A549 (cell line): Measurements from ENCODE around the gene EFNA5. TPM values are rescaled to one million over a fixed set of nuclear protein-coding genes. Genes with fewer than 3 reads are reported as not detected.

Source experiments
- ATAC-seq, 2 experiments: fragments of 200-7000 bp in 1 of 2; fragments of >200 bp in 1 of 2; cut with Nextera tagmentation in 1 of 2; cut with Tn5 transposase in 1 of 2; 3 replicates each; pipeline versions ENCODE4 v1.8.0 to v1.9.1; 2018 to 2020; ENCODE audit warnings: mild to moderate bottlenecking in 1 of 2, moderate library complexity in 1 of 2
- CTCF ChIA-PET: fragments of 300-600 bp; sonication (Branson Sonifier 250); formaldehyde crosslinking; extraction: SDS; loops from one replicate; lab custom pipeline; 2021; ENCODE audit warnings: antibody characterized with exemption, inconsistent platforms; lab: Yijun Ruan, JAX
- POLR2A ChIA-PET: fragments of 350-600 bp; formaldehyde crosslinking; extraction: SDS; loops from one replicate; lab custom pipeline; 2021; ENCODE audit warnings: antibody characterized with exemption, inconsistent platforms; lab: Yijun Ruan, JAX
- DNase-seq, 2 experiments: peaks; one replicate each; pipeline versions ENCODE4 v3.0.0 to v3.0.0-alpha.2; 2011 to 2016; ENCODE audit warnings: low read depth in 1 of 2, low spot score in 1 of 2
- FAIRE-seq: peaks from 2 replicates; lab custom pipeline; 2011; peaks lifted over from hg19 to GRCh38; lab: Jason Lieb, UNC
- H3K27ac ChIP-seq, 2 experiments: fragments of >200 bp; sonication (Bioruptor Twin); formaldehyde crosslinking; 3 replicates each; pipeline ENCODE4 v1.5.1; 2016 to 2017
- H3K4me1 ChIP-seq: fragments of >200 bp; sonication (Bioruptor Twin); formaldehyde crosslinking; 3 replicates; pipeline ENCODE4 v1.6.1; 2016
- H3K4me2 ChIP-seq: fragments of >200 bp; sonication (Bioruptor Twin); formaldehyde crosslinking; 3 replicates; pipeline ENCODE4 v1.6.1; 2016
- H3K4me3 ChIP-seq: fragments of >200 bp; sonication (Bioruptor Twin); formaldehyde crosslinking; 3 replicates; pipeline ENCODE4 v1.5.1; 2016
- H3K9me3 ChIP-seq: fragments of >200 bp; sonication (Bioruptor Twin); formaldehyde crosslinking; 3 replicates; pipeline ENCODE4 v1.6.1; 2016
- ATOH8 ChIP-seq: fragments of 250-450 bp; sonication (Bioruptor Pico); IDR thresholded peaks from 2 replicates; pipeline ENCODE4 v1.5.0; 2020; ENCODE audit warnings: low read depth, mild to moderate bottlenecking, moderate library complexity
- BHLHE40 ChIP-seq: IDR thresholded peaks from 2 replicates; pipeline ENCODE4 v1.6.1; 2012; ENCODE audit warnings: low read depth, low read length, inconsistent platforms
- CBX2 ChIP-seq: fragments of 200-600 bp; sonication (generic); IDR thresholded peaks from 2 replicates; pipeline ENCODE4 v1.6.1; 2016; ENCODE audit warnings: low read depth, mild to moderate bottlenecking, borderline replicate concordance
- CEBPB ChIP-seq, 2 experiments: fragments of >200 bp in 1 of 2; sonication (Bioruptor Twin) in 1 of 2; formaldehyde crosslinking in 1 of 2; IDR thresholded peaks; 2 replicates each; pipeline ENCODE4 v1.6.1; 2012 to 2016
- CHD2 ChIP-seq: fragments of 150-350 bp; IDR thresholded peaks from 2 replicates; pipeline ENCODE4 v1.6.1; 2014; ENCODE audit warnings: low read length; ENCODE audit not compliant: partially characterized antibody
- CHD4 ChIP-seq: fragments of 200-600 bp; sonication (generic); IDR thresholded peaks from 2 replicates; pipeline ENCODE4 v1.6.1; 2016; ENCODE audit warnings: antibody characterized with exemption, mild to moderate bottlenecking, borderline replicate concordance
- EHF ChIP-seq: fragments of 250-450 bp; sonication (Bioruptor Pico); IDR thresholded peaks from 2 replicates; pipeline ENCODE4 v1.5.0; 2020; ENCODE audit warnings: mild to moderate bottlenecking
- EP300 ChIP-seq, 2 experiments: fragments of >200 bp; sonication (Bioruptor Twin); formaldehyde crosslinking; IDR thresholded peaks; 2 replicates in 1 of 2; 3 replicates in 1 of 2; pipeline ENCODE4 v1.6.1; 2016 to 2017
- FOSL2 ChIP-seq, 2 experiments: fragments of 450-650 bp in 1 of 2; fragments of >200 bp in 1 of 2; sonication (Bioruptor Twin) in 1 of 2; formaldehyde crosslinking; IDR thresholded peaks; 2 replicates each; pipeline versions ENCODE4 v1.5.0 to v1.6.1; 2016 to 2020; ENCODE audit warnings: mild to moderate bottlenecking in 1 of 2, moderate library complexity in 1 of 2
- GATA3 ChIP-seq: IDR thresholded peaks from 2 replicates; pipeline ENCODE4 v1.6.1; 2012; ENCODE audit warnings: borderline replicate concordance
- HEYL ChIP-seq: fragments of 250-450 bp; sonication (Bioruptor Pico); IDR thresholded peaks from 2 replicates; pipeline ENCODE4 v1.8.0; 2021; ENCODE audit warnings: mild to moderate bottlenecking, moderate library complexity
- HOXA7 ChIP-seq: fragments of 250-450 bp; sonication (Bioruptor Pico); IDR thresholded peaks from 2 replicates; pipeline ENCODE4 v1.5.0; 2020; ENCODE audit warnings: mild to moderate bottlenecking, moderate library complexity
- KDM1A ChIP-seq: fragments of 200-600 bp; sonication (generic); IDR thresholded peaks from 2 replicates; pipeline ENCODE4 v1.6.1; 2016; ENCODE audit warnings: low read depth, mild to moderate bottlenecking
- MAFK ChIP-seq: fragments of 450-650 bp; IDR thresholded peaks from 2 replicates; pipeline ENCODE4 v1.6.1; 2014; ENCODE audit not compliant: partially characterized antibody
- MAZ ChIP-seq: fragments of 150-350 bp; IDR thresholded peaks from 2 replicates; pipeline ENCODE4 v1.6.1; 2014; ENCODE audit warnings: antibody characterized with exemption, low read depth, low read length, borderline replicate concordance
- NR3C1 ChIP-seq: fragments of >200 bp; sonication (Bioruptor Twin); formaldehyde crosslinking; IDR thresholded peaks from 3 replicates; pipeline ENCODE4 v1.6.1; 2017
- PHF8 ChIP-seq: fragments of 200-600 bp; sonication (generic); IDR thresholded peaks from 2 replicates; pipeline ENCODE4 v1.6.1; 2016; ENCODE audit warnings: low read depth, mild to moderate bottlenecking, antibody characterized with exemption, moderate library complexity, borderline replicate concordance
- POLR2A ChIP-seq: IDR thresholded peaks from 2 replicates; pipeline ENCODE4 v1.6.1; 2012; ENCODE audit warnings: mild to moderate bottlenecking, low read length
- POLR2AphosphoS2 ChIP-seq: conservative IDR thresholded peaks from 2 replicates; pipeline ENCODE4 v1.6.1; 2012; ENCODE audit warnings: low read length, improper control_type of control experiment, inconsistent platforms
- RCOR1 ChIP-seq: fragments of 150-350 bp; IDR thresholded peaks from 2 replicates; pipeline ENCODE4 v1.6.1; 2014; ENCODE audit warnings: antibody characterized with exemption, low read length, low read depth
- TP53 ChIP-seq: fragments of 250-450 bp; sonication (Bioruptor Pico); IDR thresholded peaks from 2 replicates; pipeline ENCODE4 v1.5.0; 2021; ENCODE audit warnings: mild to moderate bottlenecking, moderate library complexity
- USF2 ChIP-seq: fragments of 450-650 bp; IDR thresholded peaks from 2 replicates; pipeline ENCODE4 v1.6.1; 2014; ENCODE audit warnings: antibody characterized with exemption
- ZC3H11A ChIP-seq: fragments of 450-650 bp; IDR thresholded peaks from 2 replicates; pipeline ENCODE4 v1.6.1; 2014; ENCODE audit warnings: antibody characterized with exemption, mild to moderate bottlenecking
- ZNF302 ChIP-seq: fragments of 250-450 bp; sonication (Bioruptor Pico); IDR thresholded peaks from 2 replicates; pipeline ENCODE4 v1.9.0; 2021; ENCODE audit warnings: inconsistent platforms, mild to moderate bottlenecking, moderate library complexity
- WGBS: methylation state at CpG from one replicate; pipeline ENCODE4 v1.1.6; 2017; ENCODE audit errors: missing lambda C conversion rate; 5-methylcytosine and 5-hydroxymethylcytosine counted together
- polyA plus RNA-seq, 4 experiments: library from polyadenylated mRNA; depleted of rRNA in 3 of 4; stranded (reverse); fragments of >200 nt; fragmentation: RNase III in 1 of 4; extraction: RNeasy Plus Mini Kit Qiagen cat#74134 plus additional on column Dnase treatment in 1 of 4; gene quantifications; 2 replicates in 3 of 4; 3 replicates in 1 of 4; pipeline ENCODE4 v1.2.3, GENCODE V29; 2011 to 2017
- TF ChIP-seq, protein P1 (sequence below): fragments of 150-350 bp; IDR thresholded peaks from 2 replicates; pipeline ENCODE4 v1.6.1; 2014; ENCODE audit warnings: low read depth, mild to moderate bottlenecking, low read length
- TF ChIP-seq, protein P2 (sequence below): IDR thresholded peaks from 2 replicates; pipeline ENCODE4 v1.6.1; 2012
- TF ChIP-seq, protein P3 (sequence below): fragments of >200 bp; sonication (Bioruptor Twin); formaldehyde crosslinking; IDR thresholded peaks from 3 replicates; pipeline ENCODE4 v1.6.1; 2016

The EFNA5 gene
- polyA plus RNA-seq, 2 of the 4 experiments (the other 2 are of a cell fraction) = 8.5 to 20.7 TPM

- FAIRE-seq (no peak), DNase-seq (peak in 1 of 2 experiments; percentile 50), ATAC-seq (peak; percentile 26 to 64; a peak in 3 of 6 replicates)
- WGBS = 21% methylated on average over 6 of the region's 6 CpGs
- ChIA-PET CTCF (interaction anchor here (0.9 to 1.4 kb wide), 2 partner anchors 9 to 11 kb away, joined by 3 to 5 read pairs; no protein-coding TSS in a partner anchor), POLR2A (no interaction called here)
- Histone ChIP-seq H3K4me3 (no peak overlapping the region), H3K4me1 (peaks cover 68% of the 10 kb centered on the region), H3K27ac (peak overlapping the region; percentile 34 to 67; a peak in 5 of 6 replicates), H3K4me2 (peak overlapping the region; percentile 65), H3K9me3 (no peaks in the 10 kb centered on the region)
- TF ChIP-seq HEYL (CRISPR knock-in tag) (no peak), POLR2AphosphoS2 (no peak), ZC3H11A (no peak), KDM1A (no peak), GATA3 (no peak), NR3C1 (no peak), POLR2A (no peak), RCOR1 (no peak), BHLHE40 (no peak), PHF8 (no peak), CEBPB (IDR thresholded peaks at IDR 0.05) (no peak), CBX2 (no peak), TP53 (CRISPR knock-in tag) (no peak), MAZ (no peak), CHD2 (no peak)
- TF ChIP-seq, protein P1, sequence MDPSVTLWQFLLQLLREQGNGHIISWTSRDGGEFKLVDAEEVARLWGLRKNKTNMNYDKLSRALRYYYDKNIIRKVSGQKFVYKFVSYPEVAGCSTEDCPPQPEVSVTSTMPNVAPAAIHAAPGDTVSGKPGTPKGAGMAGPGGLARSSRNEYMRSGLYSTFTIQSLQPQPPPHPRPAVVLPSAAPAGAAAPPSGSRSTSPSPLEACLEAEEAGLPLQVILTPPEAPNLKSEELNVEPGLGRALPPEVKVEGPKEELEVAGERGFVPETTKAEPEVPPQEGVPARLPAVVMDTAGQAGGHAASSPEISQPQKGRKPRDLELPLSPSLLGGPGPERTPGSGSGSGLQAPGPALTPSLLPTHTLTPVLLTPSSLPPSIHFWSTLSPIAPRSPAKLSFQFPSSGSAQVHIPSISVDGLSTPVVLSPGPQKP = no peak
- TF ChIP-seq, protein P2, sequence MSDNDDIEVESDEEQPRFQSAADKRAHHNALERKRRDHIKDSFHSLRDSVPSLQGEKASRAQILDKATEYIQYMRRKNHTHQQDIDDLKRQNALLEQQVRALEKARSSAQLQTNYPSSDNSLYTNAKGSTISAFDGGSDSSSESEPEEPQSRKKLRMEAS = no peak
- TF ChIP-seq, protein P3, sequence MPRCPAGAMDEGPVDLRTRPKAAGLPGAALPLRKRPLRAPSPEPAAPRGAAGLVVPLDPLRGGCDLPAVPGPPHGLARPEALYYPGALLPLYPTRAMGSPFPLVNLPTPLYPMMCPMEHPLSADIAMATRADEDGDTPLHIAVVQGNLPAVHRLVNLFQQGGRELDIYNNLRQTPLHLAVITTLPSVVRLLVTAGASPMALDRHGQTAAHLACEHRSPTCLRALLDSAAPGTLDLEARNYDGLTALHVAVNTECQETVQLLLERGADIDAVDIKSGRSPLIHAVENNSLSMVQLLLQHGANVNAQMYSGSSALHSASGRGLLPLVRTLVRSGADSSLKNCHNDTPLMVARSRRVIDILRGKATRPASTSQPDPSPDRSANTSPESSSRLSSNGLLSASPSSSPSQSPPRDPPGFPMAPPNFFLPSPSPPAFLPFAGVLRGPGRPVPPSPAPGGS = no peak
Measured at GRCh38 chr5:107519900-107520354, 150.8 kb downstream of the EFNA5 start.

DNA sequence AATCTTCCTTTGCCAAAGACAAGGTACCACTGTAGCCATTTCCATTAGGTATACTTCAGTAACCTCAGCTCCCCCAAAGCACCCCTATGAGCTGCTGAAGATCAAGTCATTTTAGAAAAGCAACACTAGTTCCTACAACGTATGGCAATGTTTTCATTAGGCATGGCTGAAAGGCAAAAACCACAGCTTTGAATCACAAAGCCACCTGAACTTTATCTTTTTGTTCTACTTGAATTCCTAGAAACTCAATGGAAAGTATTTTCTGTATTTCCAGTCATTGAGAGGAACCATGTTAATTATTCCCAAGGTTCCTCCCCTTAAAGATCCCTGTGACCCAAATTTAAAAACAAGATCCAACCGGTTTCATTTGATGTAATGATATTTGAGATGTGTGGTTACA lies 152.1 kb downstream of the EFNA5 start:
- TF ChIP-seq EP300 (IDR thresholded peaks at IDR 0.05) (no peak), ATOH8 (no peak), ZNF302 (CRISPR knock-in tag) (no peak), CEBPB (IDR thresholded peaks at IDR 0.05) (no peak), HOXA7 (CRISPR knock-in tag) (no peak), PHF8 (no peak), CHD4 (no peak), RCOR1 (no peak), USF2 (no peak), MAFK (no peak), BHLHE40 (no peak), EHF (CRISPR knock-in tag) (no peak), FOSL2 (IDR thresholded peaks at IDR 0.05) (no peak), FOSL2 (CRISPR knock-in tag; IDR thresholded peaks at IDR 0.05) (no peak)
- POLR2A ChIA-PET = no interaction called here
- Histone ChIP-seq H3K4me2 (no peak overlapping the region), H3K4me3 (no peak overlapping the region), H3K9me3 (no peaks in the 10 kb centered on the region), H3K27ac (no peak overlapping the region; a peak in 1 of 6 replicates), H3K4me1 (peaks cover 67% of the 10 kb centered on the region)
- no peak for FAIRE-seq
- ATAC-seq = no peak
- 71% methylated on average over 2 of the region's 2 CpGs for WGBS
- CTCF ChIA-PET = interaction anchor here (0.7 to 0.9 kb wide), 2 partner anchors 10 to 20 kb away, joined by 4 to 5 read pairs; no protein-coding TSS in a partner anchor
- DNase-seq = no peak
